ENCODE measurements around the gene IFNGR1.
"Not testable (repeated sequence)": the region's sequence is repeated elsewhere in the genome, so short reads cannot be mapped to it uniquely, and the experiment has no call there.

IFNGR1 gene

GRCh38 chr6:137213813-137214212, 5.4 kb downstream of the IFNGR1 start:
- no peak for DNase-seq (ENCODE audit: low spot score)

- no peak for DNase-seq (ENCODE audit: low spot score)
Observed at GRCh38 chr6:137213331-137213740, 5.8 kb downstream of the IFNGR1 start.

GRCh38 chr6:137211910-137212309, 7.3 kb downstream of the IFNGR1 start:
- no peak for DNase-seq (ENCODE audit: low spot score)

- peak; percentile 48 for DNase-seq (ENCODE audit: low spot score)
Observed at GRCh38 chr6:137210903-137211302, 8.3 kb downstream of the IFNGR1 start.

GRCh38 chr6:137208279-137208678, 10.9 kb downstream of the IFNGR1 start:
- DNase-seq (ENCODE audit: low spot score), result no peak

- not testable (repeated sequence) for DNase-seq (ENCODE audit: low spot score)
Observed at GRCh38 chr6:137207457-137207856, 11.7 kb downstream of the IFNGR1 start.

GRCh38 chr6:137206577-137206976, 12.6 kb downstream of the IFNGR1 start:
- DNase-seq (ENCODE audit: low spot score), result no peak

- DNase-seq (ENCODE audit: low spot score), result no peak
Observed at GRCh38 chr6:137203256-137203655, 15.9 kb downstream of the IFNGR1 start.

- DNase-seq (ENCODE audit: low spot score), result peak; percentile 81
Observed at GRCh38 chr6:137202078-137202477, 17.1 kb downstream of the IFNGR1 start.

- no peak for DNase-seq (ENCODE audit: low spot score)
Observed at GRCh38 chr6:137201006-137201405, 18.2 kb downstream of the IFNGR1 start.

GRCh38 chr6:137200288-137200687, 18.9 kb downstream of the IFNGR1 start:
- no peak for DNase-seq (ENCODE audit: low spot score)

- no peak for DNase-seq (ENCODE audit: low spot score)
Observed at GRCh38 chr6:137197684-137198645, 21.2 kb downstream of the IFNGR1 start.

- no peak for DNase-seq (ENCODE audit: low spot score)
Observed at GRCh38 chr6:137193256-137194070, 25.7 kb downstream of the IFNGR1 start.

GRCh38 chr6:137192821-137193220, 26.4 kb downstream of the IFNGR1 start:
- no peak for DNase-seq (ENCODE audit: low spot score)

- DNase-seq (ENCODE audit: low spot score), result no peak
Observed at GRCh38 chr6:137191670-137192069, 27.5 kb downstream of the IFNGR1 start.

GRCh38 chr6:137191236-137191635, 27.9 kb downstream of the IFNGR1 start:
- DNase-seq (ENCODE audit: low spot score), result no peak

- no peak for DNase-seq (ENCODE audit: low spot score)
Observed at GRCh38 chr6:137190583-137191094, 28.5 kb downstream of the IFNGR1 start.

GRCh38 chr6:137188855-137189254, 30.3 kb downstream of the IFNGR1 start:
- no peak for DNase-seq (ENCODE audit: low spot score)

GRCh38 chr6:137185290-137185689, 33.9 kb downstream of the IFNGR1 start:
- no peak for DNase-seq (ENCODE audit: low spot score)

GRCh38 chr6:137182654-137183073, 36.5 kb downstream of the IFNGR1 start:
- DNase-seq (ENCODE audit: low spot score), result no peak

GRCh38 chr6:137181891-137182653, 37.1 kb downstream of the IFNGR1 start:
- no peak for DNase-seq (ENCODE audit: low spot score)

- DNase-seq (ENCODE audit: low spot score), result no peak
Observed at GRCh38 chr6:137177611-137178010, 41.6 kb downstream of the IFNGR1 start.

All from Ammon's horn (tissue), 1 donor.